HG03045 (cell line): ENCODE results near the gene PLP2.

ENCODE experiments used
- ATAC-seq: cut with Tn5 transposase; IDR thresholded peaks from one replicate; pipeline ENCODE4 v1.9.1; 2021; ENCODE audit warnings: mild to moderate bottlenecking, moderate library complexity; ENCODE audit not compliant: unreplicated experiment

Gene PLP2

DNA sequence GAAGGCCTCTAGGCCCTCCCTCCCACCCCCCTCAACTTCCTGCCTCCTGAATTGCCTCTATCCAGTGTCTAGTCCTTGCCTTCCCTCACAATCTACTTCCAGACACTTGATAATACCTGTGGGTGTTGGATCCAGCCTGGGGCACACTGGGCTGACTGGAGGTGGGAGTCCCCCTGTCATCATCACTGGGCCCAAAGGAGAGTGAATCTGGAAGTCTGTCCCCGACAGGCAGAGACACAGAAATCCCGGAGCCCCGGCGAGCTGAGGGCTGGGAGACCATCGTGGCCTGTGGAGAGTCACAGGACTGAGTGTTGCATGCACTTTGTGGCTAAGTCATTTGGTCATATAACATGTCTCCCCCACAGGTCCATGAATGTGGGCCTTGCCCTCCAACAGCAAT lies 36.7 kb downstream of the PLP2 start:
- ATAC-seq = no peak

DNA sequence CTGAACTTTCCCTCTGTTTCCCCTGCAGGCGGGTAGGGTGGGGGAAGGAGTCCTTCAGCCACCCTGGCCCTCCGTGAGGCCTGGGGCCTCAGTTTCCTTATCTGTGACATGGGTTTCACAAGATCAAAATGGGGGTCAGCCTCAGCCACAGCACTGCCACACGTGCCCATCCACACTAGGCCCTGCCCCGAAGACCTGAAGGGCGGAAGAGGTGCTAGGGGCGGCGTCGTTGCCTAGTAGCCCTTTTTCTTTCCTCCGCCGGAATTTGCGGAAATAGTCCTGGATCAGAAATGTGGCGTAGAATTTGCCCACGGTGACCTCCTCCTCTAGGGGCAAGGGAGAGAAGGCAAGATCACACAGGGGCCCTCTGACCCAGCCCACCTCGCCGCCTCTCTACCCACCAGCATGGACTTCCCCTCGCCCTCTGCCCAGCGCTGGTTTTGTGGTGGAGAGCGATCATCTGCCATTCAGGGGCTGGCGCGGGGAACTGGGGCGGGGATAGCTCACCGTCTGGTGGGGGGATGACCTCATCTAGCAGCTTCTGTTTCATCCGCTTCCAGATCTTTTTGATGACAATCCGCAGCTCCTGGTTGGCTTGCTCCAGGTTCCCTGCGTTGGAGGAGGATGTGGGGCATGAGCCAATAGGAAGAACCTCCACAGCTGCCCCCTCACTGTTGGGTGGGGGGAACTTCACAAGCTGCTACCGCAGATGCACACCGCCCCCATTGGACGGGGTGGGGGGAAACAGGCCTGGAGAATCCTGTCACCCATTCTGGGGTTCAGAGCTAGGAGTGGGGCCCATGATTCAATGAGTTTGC lies 37.9 kb downstream of the PLP2 start:
- no peak for ATAC-seq

DNA sequence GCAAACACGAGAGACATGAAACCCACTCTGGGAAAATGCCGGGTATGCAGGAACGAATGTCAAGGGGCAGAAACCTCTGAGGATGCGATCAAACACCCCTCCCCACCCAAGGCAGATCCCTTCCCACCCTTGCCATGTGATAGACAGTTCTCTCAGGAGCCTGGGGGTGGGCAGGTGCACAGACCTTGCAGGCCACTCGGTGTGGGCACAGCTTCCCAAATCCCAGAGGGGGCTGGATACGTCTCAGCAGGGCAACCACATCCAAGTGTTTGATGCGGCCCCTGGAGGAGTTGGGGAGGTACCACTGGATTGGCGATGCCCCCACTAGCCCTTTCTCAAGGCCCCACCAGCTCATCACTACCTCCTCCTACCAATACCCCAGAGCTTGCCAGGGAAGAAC lies 38.7 kb downstream of the PLP2 start:
- no peak for ATAC-seq

DNA sequence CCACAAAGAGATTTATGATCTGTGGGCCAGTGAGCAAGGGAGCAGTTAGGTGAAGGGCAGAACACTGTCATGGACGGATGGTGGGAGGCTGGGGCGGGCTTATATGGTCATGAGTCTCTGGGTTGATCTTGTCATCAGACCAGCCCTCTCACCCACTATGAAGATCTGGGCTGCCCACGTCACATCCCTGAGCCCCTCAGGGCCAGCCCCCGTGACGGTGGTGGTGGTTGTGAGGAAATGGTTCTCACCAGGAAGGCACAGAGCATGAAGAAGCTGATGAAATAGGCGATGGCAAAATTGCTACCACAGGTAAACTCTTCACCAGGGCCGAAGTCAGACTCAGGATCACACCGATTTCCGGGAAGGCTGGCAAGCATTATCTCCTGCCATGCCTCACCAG lies 39.4 kb downstream of the PLP2 start:
- no peak for ATAC-seq

DNA sequence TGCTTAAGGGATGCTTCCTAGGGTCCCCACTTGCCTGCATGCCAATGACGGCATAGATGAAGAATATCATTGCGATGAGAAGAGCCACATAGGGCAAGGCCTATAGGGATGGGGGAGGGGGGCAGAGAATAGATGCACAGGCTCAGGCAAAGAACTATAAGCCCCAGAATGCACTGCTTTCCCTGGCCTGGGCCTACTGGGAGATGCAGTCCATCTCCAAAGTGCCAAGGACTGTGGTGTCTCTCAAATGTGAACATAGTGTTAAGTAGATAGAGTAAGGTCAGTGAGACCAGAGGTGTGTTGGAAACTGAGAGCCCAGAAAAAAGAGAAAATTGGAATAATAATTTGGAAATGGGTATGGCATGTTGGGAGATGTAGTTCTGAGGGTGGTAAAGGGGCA lies 40.5 kb downstream of the PLP2 start:
- ATAC-seq = no peak

DNA sequence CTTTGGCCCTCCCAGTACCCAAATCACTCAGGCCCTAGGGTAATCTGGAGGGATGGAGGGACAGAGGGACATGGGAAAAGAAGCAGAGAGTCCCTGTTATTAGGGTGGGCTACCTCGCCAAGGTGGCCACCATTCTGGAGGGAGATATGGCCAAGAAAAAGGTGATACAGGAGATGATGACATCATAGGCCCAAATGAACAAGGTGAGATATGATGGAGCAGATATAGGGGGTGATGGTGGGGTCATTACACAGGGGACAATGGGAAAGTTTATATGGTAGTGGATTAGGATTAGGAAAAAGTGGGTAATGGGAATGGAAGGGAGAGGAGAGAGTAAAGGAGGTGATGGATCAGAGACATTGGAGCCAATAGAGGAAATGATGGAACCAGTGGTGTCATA lies 41.2 kb downstream of the PLP2 start:
- no peak for ATAC-seq

DNA sequence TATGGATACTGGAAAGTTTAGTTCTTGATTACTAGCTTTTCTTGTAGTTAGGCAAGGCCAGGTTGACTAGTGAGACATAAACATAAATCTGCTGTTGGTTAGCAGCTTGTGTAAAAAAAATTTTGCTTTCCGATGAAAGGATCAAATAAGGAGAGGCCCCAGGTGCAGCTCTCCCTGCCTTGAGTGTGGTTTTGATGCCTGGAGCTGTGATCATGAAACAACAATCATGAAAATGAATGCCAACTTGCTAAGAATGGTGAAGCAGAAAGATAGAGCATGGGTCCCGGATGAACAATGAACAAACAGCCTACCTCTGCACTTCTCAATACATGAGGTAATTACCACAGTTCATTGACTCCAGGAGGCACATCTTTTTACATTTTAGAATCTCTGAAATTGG lies 42.7 kb downstream of the PLP2 start:
- ATAC-seq = no peak

DNA sequence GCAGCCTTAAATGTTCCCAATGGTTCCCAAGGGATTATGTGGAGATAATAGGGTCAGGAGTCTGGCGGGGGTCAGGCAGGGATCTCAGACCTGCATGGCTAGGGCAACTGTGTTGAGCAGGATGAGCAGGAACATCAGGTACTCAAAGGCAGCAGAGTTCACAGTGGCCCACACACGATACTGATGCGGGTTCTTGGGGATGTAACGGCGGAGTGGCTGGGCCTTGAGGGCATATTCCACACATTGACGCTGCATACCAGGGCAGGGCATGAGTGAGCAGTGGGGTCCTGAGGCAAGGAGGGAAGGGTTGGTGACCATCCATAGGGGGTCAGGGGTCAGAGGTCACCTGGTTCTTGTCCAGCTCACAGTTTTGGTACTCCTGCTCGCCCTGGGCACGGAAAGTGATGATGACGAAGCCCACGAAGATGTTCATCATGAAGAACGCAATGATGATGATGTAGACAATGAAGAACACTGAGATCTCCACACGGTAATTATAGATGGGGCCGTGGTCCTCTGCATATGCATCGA lies 43.4 kb downstream of the PLP2 start:
- no peak for ATAC-seq

DNA sequence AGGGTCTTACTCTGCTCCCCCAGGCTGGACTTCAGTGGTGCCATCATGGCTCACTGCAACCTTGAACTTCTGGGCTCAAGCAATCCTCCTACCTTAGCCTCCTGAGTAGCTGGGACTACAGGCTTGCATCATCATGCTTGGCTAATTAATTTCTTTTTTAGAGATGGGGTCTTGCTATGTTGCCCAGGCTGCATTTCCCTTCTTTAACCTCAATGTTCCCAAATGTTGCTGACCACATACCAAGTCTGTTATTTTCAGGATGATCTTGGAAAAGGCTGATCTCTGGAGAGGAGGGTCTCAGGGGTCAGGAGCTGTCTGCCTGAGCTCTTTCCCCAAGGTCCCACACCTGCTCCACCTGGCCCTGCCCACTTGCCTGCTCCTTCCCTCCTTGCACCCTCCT lies 48.4 kb downstream of the PLP2 start:
- no peak for ATAC-seq

DNA sequence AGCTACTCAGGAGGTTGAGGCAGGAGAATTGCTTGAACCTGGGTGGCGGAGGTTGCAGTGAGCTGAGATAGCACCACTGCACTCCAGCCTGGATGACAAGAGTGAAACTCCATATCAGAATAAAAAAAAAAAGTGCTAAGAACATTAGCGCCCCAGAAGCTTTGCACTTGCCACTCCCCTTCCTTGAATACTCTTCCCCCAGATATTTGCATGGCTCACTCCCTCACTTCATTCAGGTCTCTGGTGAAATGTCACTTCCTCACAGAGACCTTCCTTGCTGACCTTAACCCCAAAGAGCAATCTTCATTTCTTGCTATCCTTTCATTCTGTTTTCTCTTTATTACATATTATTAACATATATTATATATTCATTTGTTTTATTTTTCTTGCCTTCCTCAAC lies 50.2 kb downstream of the PLP2 start:
- ATAC-seq = no peak
